ENCODE data around the gene POTEH. TPM values are rescaled to one million over a fixed set of nuclear protein-coding genes. Genes with fewer than 3 reads are reported as not detected.
"Not testable (repeated sequence)": the region's sequence is repeated elsewhere in the genome, so short reads cannot be mapped to it uniquely, and the experiment has no call there.

Gene POTEH
- polyA plus RNA-seq, 1 donor, result not detected

DNA sequence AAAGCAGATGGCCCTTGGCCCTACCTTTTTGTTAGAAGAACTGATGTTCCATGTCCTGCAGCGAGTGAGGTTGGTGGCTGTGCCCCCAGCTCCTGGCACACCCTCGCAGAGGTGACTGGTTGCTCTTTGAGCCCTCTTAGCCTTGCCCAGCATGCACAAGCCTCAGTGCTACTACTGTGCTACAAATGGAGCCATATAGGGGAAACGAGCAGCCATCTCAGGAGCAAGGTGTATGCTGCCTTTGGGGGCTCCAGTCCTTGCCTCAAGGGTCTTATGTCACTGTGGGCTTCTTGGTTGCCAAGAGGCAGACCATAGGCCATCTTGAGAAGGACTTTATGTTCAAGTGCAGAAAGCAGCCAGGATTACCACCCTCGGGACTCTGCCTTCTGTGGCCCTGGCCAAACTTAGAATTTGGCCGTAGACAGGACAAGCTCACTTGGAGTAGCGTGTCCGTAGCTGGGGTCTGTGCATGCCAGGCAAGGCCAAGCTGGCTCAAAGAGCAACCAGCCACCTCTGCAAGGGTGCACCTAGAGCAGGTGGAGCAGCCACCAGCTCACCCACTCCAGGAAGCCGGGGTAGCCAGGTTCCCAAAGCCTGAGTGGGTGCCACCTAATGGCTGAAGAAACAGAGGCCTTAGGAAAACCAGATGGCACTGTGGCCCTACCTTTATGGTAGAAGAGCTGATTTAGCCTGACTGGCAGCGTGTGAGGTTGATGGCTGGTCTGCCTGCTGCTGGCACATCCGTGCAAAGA lies 48.5 kb downstream of the POTEH start:
- DNase-seq (ENCODE audit: low read depth), result not testable (repeated sequence)

DNA sequence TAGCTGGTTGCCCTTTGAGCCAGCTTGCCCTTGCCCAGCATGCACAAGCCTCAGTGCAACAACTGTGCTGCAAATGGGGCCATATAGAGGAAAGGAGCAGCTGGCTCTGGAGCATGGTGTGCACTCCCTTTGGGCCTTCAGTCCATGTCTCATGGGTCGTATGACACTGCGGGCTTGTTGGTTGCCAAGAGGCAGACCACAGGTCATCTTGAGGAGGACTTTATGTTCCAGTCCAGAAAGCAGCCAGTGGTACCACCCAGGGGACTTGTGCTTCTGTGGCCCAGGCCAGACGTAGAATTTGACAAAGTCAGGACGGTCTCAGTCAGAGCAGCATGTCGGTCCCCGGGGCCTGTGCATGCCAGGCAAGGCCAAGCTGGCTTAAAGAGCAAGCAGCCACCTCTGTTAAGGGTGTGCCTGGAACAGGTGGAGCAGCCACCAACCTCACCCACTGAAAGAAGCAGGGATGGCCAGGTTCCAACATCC lies 49.1 kb downstream of the POTEH start:
- DNase-seq (ENCODE audit: low read depth), result not testable (repeated sequence)

DNA sequence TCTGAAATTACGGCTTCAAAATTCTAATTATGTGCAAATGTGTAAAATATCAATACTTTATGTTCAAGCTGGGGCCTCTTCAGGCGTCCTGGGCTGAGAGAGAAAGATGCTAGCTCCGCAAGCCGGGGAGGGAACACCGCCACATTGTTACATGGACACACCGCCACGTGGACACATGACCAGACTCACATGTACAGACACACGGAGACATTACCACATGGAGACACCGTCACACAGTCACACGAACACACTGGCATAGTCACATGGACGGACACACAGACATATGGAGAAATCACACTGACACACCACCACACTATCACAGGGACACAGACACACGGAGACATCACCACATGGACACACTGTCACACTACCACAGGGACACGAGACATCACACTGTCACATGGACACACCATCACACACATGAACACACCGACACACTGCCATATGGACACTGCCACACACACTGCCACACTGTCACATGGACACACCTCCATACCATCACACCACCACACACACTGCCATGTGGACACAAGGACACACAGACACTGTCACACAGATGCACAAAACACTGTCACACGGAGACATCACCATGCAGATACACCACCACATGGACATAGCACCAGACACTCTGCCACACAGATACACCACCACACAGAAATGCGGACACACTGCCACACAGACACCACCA lies 58.0 kb downstream of the POTEH start:
- not testable (repeated sequence) for DNase-seq (ENCODE audit: low read depth)

DNA sequence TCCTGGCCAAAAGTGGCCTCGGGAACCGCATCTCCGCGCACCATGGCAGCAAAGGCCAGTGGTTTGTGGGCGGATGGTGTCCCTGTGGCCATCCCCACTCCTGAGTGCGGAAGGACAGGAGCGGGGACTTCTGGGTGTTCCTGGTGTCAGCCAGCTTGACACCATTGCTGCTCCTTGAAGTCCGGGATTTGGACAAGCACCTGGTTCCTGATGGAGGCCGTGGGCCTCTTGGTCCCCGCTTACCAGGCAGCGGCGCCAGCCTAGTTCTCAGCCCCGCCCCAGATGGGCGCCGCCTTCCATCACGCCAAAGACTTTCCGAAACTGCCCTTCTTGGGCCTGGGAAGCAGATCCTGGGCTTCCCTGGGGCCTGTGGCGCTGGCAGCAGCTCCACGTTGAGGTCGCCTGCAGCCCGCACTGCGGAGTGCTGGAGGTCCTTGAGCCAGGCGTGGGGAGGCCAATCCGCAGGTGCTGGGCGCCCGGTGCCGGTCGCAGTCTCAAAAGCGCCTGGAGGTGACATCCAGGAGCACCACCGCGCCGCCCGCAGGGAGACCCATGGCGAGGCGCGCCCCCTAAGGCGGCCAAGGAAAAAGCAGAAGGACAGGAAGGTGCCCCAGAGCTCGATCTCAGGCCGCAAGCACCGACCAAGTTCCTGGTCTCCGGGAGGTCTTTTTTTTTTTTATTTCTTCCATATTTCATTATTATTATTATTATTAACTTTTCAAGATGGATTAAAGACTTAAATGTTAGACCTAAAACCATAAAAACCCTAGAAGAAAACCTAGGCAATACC lies 59.5 kb downstream of the POTEH start:
- DNase-seq (ENCODE audit: low read depth), result not testable (repeated sequence)

DNA sequence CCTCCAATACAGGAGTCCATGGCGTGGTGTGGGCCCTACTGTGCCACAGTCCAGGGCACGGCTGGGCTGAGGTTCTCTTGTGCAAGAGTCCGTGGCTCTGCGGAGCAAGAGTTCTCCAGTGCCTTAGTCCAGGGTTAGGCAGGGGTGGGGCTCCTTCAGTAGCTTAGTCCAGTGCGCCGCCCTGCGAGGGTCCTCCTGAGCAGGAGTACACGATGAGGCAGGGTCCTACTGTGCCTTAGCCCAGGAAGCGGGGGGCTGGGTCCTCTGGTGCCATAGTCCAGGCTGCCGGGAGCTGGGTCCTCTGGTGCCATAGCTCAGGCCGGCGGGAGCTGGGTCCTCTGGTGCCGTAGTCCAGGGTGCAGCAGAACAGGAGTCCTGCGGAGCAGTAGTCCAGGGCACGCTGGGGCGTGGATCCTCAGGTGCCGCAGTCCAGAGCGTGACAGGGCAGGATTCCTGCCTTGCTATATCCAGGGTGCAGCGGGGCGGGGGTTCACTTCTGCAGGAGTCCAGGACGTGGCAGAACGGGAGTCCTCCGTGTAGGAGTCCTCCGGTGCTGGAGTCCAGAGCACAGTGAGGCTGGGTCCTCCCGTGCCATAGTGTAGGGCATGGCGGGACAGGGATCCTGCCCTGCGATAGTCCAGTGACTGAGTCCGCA lies 69.7 kb downstream of the POTEH start:
- DNase-seq (ENCODE audit: low read depth), result not testable (repeated sequence)

DNA sequence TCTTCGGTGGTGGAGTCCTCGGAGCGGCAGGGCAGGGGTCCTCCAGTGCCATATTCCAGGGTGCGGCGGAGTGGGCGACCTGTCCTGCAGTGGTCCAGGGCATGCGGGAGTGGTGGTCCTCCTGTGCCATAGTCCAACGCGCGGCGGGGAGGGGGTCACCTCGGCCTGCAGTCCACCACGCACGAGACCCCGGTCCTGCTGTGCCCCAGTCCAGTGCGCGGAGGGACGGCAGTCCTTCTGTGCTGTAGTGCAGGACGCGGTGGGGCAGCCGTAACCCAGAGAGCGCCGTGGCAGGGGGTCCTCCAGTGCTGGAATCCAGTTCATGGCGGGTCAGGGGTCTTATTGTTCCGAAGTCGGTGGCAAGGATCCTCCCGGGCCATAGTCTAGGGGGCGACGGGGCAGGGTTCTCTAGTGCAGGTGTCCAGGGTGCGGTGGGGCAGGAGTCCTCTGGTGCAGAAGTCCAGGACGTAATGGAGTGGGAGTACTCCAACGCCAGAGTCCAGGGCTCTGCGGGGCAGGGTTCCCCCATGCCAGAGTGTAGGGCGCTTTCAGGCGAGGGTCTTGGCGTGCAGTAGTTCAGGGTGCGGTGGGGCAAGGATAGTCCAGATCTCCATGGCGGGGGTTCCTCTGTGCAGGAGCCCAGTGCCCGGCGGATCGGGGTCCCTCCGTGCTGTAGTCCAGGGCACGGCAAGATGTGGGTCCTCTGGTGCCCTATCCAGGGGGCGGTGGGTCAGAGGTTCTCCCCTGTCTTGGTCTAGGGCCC lies 70.7 kb downstream of the POTEH start:
- DNase-seq (ENCODE audit: low read depth), result not testable (repeated sequence)

DNA sequence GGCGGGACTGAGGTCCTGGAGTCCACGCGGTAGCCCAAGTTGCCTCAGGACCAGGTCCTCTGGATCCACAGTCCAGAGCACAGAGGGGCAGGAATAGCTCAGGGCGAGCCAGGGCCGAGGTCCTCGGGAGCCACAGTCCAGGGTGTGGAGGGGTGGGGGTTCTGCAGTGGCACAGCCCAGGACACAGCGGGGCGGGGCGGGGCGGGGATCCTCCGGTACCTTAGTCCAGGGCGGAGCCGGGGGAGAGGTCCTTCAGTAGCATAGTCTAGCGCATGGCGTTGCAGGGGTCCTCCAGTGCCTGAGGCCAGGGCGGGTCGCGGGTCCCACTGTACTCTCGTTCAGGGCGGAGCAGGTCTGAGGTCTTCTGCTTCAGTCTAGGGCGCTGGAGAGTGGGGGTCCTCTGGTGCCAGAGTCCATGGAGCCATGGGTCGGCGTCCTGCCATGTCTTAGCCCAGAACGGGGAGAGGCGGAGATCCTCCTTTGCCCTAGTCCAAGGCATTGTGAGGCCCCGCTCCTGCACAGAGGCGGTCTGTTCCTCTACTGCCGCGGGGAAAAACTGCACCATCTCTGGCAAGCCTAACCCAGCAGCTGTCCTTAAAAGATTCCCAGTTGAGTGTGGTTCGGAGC lies 71.4 kb downstream of the POTEH start:
- not testable (repeated sequence) for DNase-seq (ENCODE audit: low read depth)

DNA sequence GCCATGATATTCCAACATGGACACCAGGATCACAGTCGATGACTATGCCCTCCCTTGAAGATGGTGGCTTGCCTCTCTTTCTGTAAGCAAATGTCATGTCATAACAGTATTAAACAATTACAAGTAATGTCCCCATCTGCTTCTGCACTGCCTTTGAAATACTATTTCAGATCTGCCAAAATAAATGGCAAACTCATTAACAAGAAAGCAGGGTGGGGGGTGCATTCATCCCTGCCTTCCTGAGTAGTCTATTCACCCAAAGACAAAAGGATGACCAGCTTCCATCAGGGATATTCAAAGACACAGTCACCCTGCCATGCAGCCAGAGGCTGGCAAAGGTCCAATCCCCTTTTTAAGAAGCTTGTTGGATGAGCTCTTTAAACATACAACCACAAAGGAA lies 73.7 kb downstream of the POTEH start:
- DNase-seq (ENCODE audit: low read depth), result not testable (repeated sequence)

Other genes starting within 250 kb of the POTEH start
- not detected for gene OR11H1, start 161.8 kb upstream of the POTEH start, polyA plus RNA-seq (ENCODE audit: insufficient read length)

Measured in forelimb muscle (tissue), 1 donor.